SKM-1 (cell line): Measurements from ENCODE around the gene INHBC.
"Not testable (repeated sequence)": the region's sequence is repeated elsewhere in the genome, so short reads cannot be mapped to it uniquely, and the experiment has no call there.

ENCODE experiments used
- DNase-seq: peaks from one replicate; lab custom pipeline; 2025; ENCODE audit not compliant: unreplicated experiment; lab: John Stamatoyannopoulos, UW

INHBC gene

GRCh38 chr12:57434517-57435223, at the start of gene INHBC:
Gene INHBC, plus strand, starts transcription at chr12:57434784. Its CDS starts 103 bp downstream, at chr12:57434887.
- no peak for DNase-seq

DNA sequence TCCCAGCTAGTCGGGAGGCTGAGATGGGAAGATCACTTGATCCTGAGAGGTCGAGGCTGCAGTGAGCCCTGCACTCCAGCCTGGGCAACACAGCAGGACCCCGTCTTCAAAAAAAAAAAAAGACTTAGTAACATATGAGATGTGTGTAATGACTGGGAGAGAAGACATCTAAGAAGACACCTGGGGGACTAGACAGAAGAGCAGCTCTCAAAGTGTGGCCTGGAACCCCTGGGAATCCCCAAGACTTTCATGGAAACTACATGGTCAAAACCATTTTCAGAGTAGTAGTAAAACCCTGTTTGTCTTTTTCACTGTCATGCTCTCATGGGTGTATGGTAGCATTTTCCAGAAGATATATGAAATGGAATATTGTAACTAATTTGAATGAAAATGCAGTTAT, 49.0 kb upstream of the INHBC start:
- no peak for DNase-seq

GRCh38 chr12:57386187-57386720, 48.3 kb upstream of the INHBC start:
- DNase-seq: no peak

- DNase-seq: no peak
Observed at GRCh38 chr12:57388425-57388824, 46.2 kb upstream of the INHBC start.

GRCh38 chr12:57389033-57389432, 45.6 kb upstream of the INHBC start:
- no peak for DNase-seq

- no peak for DNase-seq
Observed at GRCh38 chr12:57390174-57390573, 44.4 kb upstream of the INHBC start.

GRCh38 chr12:57395121-57395520, 39.5 kb upstream of the INHBC start:
- DNase-seq: no peak

DNA sequence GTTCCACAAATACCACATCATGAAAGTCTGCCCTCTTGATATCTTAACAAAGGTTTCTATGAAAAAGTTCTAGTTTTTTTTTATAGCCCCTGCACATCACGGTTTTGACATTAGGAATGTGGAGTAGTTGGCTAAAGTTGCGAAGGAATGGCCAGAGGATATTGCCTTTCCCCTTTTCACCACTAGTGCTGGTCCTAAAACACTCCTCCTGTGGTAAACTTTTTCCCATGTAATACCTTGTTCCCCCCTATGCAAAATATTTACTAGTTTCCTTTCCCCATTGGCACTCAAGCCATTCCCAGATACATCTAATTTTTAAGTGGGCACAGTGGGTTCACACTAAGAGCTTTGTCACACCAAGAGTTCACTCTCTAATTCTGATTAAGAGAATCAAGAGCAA, 37.1 kb upstream of the INHBC start:
- no peak for DNase-seq

GRCh38 chr12:57399718-57400463, 34.7 kb upstream of the INHBC start:
- not testable (repeated sequence) for DNase-seq

- DNase-seq: no peak
Observed at GRCh38 chr12:57401165-57401564, 33.4 kb upstream of the INHBC start.

DNA sequence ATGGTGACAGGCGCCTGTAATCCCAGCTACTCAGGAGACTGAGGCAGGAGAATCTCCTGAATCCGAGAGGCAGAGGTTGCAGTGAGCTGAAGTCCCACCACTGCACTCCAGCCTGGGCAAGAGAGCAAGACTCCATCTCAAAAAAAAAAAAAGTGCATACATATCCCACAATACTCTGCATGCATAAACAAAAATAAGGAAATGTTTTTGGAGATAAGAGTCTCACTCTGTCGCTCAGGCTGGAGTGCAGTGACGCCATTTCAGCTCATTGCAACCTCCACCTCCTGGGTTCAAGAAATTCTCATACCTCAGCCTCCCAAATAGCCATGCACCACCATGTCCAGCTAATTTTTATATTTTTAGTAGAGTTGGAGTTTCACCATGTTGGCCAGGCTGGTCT, 32.4 kb upstream of the INHBC start:
- not testable (repeated sequence) for DNase-seq

- DNase-seq: no peak
Observed at GRCh38 chr12:57404966-57405640, 29.5 kb upstream of the INHBC start.

DNA sequence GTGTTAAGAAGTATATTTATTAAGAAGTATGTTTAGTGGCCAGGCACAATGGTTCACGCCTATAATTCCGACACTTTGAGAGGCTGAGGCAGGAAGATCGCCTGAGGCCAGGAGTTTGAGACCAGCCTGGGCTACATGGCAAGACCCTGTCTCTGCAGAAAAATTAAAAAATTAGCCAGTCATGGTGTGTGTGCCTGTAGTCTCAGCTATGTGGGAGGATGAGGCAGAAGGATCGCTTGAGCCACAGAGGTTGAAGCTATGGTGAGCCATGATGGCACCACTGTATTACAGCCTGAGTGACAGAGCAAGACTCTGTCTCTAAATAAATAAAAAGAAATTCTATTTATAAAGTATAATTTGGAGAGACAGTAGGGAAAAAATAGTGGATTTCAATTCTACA, 24.1 kb upstream of the INHBC start:
- no peak for DNase-seq

DNA sequence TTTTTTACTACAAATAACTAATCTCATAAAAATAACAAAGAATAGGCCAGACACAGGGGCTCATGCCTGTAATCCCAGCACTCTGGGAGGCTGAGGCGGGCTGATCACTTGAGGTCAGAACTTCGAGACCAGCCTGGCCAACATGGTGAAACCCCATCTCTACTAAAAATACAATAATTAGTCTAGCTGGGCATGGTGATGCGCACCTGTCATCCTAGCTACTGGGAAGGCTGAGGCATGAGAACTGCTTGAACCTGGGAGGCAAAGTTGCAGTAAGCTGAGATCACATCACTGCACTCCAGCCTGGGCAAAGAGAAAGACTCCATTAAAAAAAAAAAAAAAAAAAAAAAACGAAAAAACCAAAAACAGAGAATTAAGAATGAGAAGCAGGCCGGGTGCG, 20.4 kb upstream of the INHBC start:
- DNase-seq: not testable (repeated sequence)

- DNase-seq: no peak
Observed at GRCh38 chr12:57415088-57415487, 19.5 kb upstream of the INHBC start.

DNA sequence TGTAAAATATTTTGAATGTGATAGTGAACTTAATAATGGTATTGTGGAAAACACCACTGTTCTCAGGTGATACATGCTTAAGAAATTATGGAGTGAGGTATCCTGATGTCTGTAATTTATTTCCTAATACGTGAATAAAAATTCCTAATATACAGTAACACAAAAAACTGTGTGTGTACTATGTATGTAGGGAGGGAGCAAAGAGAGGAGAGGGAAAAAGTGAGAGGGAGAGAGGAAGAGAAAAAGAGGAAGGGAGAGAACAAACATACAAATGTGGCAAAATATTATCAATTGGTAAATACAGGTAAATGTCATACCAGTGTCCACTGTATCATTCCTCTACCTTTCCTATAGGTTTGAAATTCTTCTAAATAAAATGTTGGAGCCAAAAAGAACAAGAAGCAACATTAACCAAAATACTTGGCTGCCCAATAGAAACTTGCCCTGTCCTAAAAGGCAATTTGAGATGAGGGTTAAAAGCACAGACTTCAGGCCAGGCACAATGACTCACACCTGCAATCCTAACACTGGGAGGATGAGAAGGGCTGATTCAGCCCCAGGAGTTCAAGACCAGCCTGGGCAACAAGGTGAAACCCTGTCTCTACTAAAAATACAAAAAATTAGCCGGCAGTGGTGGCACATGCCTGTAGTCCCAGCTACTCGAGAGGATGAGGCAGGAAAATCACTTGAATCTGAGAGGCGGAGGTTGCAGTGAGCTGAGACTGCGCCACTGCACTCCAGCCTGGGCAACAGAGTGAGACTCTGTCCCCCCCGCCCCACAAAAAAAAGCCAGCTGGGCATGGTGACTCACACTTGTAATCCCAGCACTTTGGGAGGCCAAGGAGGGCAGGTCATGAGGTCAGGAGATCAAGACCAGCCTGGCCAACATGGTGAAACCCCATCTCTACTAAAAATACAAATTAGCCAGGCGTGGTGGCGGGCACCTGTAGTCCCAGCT, 18.3 kb upstream of the INHBC start:
- DNase-seq: no peak

DNA sequence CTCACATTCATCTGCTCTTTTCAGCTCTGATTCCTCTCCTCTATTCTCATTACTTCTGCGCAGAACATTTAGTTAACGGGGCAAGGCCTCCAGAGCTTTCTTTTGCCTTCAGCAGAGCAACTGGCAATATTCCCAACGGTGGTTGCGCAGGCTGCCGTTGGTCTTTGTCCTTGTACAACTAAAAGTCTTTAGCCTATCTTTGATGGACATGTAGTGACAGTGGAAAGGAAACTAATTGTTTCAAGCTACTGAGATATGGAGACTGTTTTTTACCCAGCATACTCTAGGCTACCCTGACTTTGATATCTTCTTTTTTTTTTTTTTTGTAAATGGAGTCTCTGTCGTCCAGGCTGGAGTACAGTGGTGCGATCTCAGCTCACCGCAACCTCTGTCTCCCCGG, 16.3 kb upstream of the INHBC start:
- DNase-seq: no peak

- DNase-seq: no peak
Observed at GRCh38 chr12:57419495-57419894, 15.1 kb upstream of the INHBC start.

GRCh38 chr12:57420482-57420881, 14.1 kb upstream of the INHBC start:
- DNase-seq: no peak

DNA sequence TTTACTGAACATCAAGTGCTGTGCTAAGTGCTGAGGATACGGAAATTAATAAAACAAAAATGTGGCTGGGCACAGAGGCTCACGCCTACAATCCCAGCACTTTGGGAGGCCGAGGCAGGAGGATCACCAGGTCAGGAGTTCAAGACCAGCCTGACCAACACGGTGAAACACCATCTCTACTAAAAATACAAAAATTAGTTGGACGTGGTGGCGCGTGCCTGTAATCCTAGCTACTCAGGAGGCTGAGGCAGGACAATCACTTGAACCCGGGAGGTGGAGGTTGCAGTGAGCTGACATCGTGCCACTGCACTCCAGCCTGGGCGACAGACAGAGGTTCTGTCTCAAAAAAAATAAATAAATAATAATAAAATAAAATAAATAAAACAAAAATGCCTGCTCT, 7.6 kb upstream of the INHBC start:
- DNase-seq: not testable (repeated sequence)

DNA sequence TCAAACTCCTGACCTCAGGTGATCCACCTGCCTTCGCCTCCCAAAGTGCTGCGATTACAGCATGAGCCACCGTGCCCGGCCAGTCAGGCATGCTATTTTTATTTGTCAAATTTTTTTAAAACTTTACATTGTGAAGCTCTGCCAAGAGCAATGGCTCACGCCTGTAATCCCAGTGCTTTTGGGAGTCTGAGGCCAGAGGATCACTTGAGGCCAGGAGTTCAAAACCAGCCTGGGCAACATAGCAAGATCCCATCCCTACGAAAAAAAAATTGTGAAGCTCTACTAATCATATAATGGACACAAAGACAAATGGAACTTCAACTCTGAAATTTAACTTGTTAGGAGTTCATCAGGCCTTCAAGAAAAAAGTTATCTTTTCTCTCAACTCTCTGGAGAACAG, 5.6 kb upstream of the INHBC start:
- DNase-seq: no peak
